Stimulated activated CD4-positive, alpha-beta T cell treated with anti-CD3 and anti-CD28 coated beads, TNF-alpha, amount 100 ng/mL, for 48 hours (primary cell): ENCODE results near the gene HLA-DQA1.
"Not testable (repeated sequence)": the region's sequence is repeated elsewhere in the genome, so short reads cannot be mapped to it uniquely, and the experiment has no call there.

Source experiments
- DNase-seq, 3 donors: peaks; one replicate each; pipeline ENCODE4 v3.0.0-alpha.2; 2020; ENCODE audit warnings: low read depth in 3 of 3

HLA-DQA1 gene

DNA sequence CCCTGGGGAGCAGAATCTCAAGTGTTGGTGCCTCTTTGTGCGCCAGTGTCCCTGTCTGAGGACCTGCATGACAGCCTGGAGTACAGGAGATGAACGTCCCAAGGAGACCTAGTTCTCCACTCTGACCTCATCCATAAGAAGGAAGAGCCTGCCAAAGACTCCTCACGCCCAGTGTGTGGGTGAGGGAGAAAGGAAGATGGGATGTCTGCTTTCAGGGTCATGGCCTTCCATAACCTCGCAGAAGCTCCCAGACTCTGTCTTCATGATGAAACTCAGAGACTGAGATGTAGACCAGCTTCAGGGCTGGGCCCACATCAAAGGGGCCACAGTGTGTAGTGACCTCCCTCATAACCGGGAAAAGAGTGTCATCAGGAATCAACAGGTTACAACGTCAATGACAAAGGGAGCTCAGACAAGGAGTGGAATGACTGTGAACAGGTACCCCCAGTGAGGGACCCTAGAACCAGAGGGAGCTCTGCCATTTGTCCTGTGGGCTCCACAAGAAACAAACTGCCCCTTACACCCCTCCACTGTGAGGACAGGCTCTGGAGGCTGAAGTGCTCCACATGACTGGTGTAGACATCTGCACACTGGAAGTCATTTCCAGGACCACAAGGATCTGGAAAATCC, 21.2 kb downstream of the HLA-DQA1 start:
- DNase-seq, result no peak

- no peak for DNase-seq
These were observed 22.8 kb downstream of the HLA-DQA1 start for GRCh38 chr6:32659856-32660595.

- no peak for DNase-seq
These were observed 24.9 kb downstream of the HLA-DQA1 start for GRCh38 chr6:32662099-32662498.

- DNase-seq, result no peak
These were observed 25.6 kb downstream of the HLA-DQA1 start for GRCh38 chr6:32662836-32663235.

DNA sequence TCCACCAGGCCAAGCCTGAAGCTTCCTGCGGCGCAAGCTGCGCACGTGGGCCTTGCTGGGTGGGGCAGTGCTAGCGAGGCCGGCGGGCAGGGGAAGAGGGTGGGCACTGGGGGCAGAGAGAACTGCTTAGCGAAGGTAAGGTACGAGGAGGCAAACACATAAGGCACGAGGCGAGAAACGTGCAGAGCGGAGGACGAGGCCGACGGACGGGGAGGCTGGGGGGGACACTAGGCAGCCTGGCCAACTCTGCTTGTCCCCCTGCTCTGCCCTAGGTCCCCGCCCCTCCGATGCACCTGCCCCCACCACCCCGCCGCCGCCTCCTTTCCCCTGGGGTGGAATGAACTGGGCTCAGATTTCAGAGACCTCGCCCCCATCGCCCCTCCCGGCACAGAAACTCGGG, 27.1 kb downstream of the HLA-DQA1 start:
- DNase-seq, result no peak

DNA sequence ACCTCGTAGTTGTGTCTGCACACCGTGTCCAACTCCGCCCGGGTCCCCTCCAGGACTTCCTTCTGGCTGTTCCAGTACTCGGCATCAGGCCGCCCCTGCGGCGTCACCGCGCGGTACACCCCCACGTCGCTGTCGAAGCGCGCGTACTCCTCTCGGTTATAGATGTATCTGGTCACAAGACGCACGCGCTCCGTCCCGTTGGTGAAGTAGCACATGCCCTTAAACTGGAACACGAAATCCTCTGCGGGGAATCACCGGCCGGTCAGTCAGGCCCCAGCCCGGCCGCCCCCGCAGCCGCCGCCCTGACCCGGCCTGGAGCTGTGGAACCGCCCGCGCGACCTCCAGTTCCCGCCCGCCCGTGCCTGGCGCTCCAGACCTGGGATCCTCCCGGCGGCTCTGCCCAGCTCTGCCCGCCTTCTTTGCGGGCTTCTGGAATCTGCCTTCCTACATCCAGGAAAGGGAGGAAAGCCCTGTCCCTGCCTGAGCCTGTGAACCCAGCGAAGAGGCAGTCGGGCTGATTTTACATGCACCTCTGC, 27.7 kb downstream of the HLA-DQA1 start:
- DNase-seq, result peak in 1 of 3 donors; percentile 40

- DNase-seq, result no peak
These were observed 28.5 kb downstream of the HLA-DQA1 start for GRCh38 chr6:32665661-32666060.

DNA sequence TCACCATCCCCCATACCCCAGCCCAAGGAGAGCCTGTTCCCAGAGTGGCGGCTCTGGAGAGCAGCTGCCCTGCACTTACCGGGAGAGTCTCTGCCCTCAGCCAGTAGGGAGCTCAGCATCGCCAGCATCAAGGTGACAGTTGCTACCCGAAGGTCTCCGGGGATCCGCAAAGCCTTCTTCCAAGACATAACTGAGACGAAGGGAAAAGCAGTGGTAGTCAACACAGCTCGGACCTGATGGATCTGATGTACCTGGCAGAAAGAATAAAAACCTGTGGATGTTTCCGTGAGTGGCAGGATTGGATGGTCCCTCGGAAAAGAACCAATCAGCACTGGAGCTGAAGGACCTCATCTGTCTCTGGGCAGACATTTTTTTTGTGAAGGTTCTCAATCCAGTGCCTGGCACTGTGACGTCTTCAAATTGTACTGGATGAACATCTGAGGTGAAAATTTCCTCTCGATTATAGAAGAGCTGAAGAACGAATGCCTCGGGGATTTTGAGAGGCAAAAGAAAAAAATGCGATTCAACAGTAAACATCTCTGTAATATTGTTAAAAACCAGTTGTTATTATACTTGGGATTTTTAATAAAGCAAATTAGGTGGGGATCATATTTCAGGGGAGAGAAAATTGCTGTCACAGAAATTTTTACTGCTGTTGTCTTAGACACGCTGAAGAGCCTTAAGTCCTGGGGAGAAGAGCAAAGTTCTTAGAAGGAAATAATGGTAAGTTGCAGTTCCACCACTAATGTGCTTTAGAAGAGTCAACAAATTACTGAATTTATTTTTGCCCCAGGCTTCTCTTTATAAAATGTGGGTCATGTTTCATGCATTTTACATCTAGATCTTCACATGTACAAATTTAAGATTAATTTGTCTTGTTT, 29.5 kb downstream of the HLA-DQA1 start, which contains the start of gene HLA-DQB1:
Gene HLA-DQB1, minus strand, starts transcription at position 238 of the 881 bp plus-strand sequence. Its CDS starts 50 bp downstream, at position 188.
- DNase-seq, result peak in 1 of 3 donors; percentile 34

DNA sequence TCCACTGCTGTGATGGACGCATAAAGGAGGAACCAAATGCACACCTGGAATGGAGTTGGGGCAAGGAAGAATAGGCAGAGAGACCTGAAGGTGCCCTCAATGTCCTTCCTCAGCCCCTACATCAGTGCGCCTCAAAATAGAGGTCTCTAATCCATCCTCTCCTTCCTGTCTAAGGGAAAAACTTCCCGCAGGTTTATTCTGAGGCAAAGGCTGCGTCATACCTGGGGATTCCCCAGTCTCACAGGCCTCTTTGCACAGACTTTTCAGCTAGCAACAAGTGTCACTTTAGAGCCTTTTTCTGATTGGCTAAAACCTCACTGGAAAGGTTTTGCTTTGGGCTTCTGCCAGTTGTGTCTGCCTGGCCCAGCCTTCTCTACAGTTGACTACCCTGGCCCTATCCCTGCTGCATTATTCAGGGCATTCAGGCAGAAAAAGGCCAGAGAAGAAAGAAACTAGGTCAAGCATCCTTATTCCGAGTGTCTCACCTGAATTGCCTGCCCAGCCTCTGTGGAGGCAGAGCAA, 31.1 kb downstream of the HLA-DQA1 start:
- DNase-seq, result peak in 2 of 3 donors; percentile 4 to 41

DNA sequence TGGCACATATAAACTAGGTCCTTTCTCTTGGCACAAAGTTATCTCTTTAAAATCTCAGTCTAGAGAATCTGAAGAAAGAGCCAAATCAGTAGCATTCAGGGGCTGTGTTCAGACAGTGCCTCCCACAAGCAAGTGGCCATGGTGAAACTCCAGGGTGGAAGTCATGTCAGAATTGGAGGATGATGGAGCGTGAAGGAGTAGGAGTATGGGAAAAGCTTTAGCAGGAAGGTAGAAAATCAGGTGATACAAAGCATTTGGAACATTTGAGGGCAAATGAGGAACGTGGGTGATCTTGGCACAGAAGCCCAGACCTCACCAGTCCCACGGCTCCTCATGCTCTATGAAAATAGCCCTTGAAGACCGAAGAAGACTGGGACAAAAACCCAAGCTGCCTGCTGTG, 32.0 kb downstream of the HLA-DQA1 start:
- no peak for DNase-seq

DNA sequence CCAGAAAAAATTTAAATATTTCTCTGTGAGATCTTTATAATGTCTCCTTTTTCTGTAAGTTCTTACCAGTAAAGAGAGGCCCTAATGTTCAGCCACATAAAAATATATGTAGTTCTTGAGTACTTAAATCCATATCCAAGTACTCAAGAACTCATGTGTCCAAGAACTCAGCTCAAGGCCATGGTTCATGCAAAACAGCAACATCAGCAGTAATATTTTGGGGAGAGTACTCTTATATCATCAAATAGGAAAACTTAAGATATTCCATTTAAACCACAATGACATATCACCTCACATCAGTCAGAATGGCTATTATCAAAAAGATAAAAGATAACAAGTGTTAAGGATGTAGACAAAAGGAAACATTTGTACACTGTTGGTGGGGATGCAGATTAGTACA, 32.7 kb downstream of the HLA-DQA1 start:
- DNase-seq, result no peak

GRCh38 chr6:32671908-32672307, 34.7 kb downstream of the HLA-DQA1 start:
- not testable (repeated sequence) for DNase-seq

DNA sequence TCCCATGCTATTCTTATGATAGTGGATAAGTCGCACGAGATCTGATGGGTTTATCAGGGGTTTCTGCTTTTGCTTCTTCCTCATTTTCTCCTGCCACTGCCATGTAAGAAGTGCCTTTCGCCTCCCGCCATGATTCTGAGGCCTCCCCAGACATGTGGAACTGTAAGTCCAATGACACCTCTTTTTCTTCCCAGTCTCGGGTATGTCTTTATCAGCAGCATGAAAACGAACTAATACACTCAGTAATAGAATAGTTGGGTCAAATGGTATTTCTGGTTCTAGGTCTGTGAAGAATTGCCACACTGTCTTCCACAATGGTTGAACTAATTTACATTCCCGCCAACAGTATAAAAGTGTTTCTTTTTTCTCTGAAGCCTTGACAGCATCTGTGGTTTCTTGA, 36.9 kb downstream of the HLA-DQA1 start:
- not testable (repeated sequence) for DNase-seq

- DNase-seq, result no peak
These were observed 42.3 kb downstream of the HLA-DQA1 start for GRCh38 chr6:32679492-32679891.

- DNase-seq, result no peak
These were observed 42.8 kb downstream of the HLA-DQA1 start for GRCh38 chr6:32680055-32680454.

DNA sequence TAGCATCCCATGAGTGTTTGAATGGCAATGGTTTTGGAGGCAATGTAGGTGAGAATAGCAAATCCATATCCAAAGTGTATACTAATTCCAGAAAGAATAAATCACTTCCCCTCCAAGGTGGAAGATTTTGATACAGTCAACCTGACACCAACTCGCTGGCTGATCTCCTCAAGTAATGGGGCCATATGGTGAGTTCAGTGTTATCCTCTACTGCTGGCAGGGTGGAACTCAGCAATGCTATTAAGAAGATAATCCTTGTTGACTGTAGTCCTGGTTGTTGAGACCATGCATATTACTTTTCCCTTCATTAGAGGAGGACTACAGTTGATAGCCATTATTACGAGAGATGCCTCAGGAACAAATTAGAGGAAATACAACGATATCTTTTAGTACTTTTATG, 47.0 kb downstream of the HLA-DQA1 start:
- no peak for DNase-seq

- no peak for DNase-seq
These were observed 48.4 kb downstream of the HLA-DQA1 start for GRCh38 chr6:32685603-32686002.

DNA sequence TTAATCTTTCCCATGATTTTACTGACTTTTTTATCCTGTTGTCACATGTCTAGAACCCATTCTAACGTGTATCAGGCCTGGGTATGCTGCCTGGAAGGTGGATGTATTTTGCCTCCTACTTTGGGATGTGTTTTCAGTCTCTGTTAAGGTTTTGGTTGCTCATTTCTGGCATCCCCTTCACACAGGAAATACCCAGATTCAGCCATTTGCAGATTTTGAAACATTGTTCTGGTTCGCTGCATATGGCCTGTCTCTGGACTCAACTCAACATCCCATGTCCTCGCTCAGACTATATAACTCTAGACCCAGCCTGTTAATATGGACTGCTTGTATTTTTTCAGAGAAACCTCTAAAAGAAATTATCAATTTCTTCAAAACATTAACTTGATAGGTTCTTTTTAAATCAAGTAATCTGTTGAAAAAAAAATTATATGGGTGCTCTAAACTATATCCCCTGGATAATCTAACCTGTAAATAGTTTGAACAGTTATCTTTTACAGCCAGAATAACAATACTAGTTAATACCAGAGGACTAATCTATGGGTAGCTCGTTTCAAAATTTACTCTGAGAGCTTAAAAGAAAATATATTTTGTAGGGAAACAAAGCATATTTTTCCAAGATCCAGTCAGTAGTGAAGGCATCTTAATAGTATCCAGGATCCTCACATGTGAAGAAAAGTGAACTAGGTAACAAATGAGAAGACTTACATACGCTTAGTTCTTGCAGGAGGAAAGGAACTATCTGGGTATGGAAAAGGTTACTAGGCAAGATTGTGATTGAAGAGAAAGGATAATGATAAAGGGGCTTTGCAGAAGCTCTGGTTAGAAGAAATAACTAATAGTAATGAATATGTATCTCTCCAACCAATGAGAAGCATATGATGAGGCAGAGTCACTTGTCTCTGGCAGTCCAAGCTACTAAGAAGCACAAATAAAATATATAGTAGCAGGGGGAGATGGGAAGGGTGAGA, 52.6 kb downstream of the HLA-DQA1 start:
- DNase-seq, result no peak

GRCh38 chr6:32692019-32692418, 54.8 kb downstream of the HLA-DQA1 start:
- DNase-seq, result peak; percentile 12 to 23 (median 18)
